IMR-90 (cell line): ENCODE measurements around the gene ZNF579. TPM values are rescaled to one million over a fixed set of nuclear protein-coding genes. Genes with fewer than 3 reads are reported as not detected.

ENCODE experiments used
- ATAC-seq: fragments of 200-7000 bp; cut with Tn5 transposase; 2 replicates; pipeline ENCODE4 v1.9.1; 2020; ENCODE audit warnings: low read depth, mild to moderate bottlenecking, moderate library complexity
- BruUV-seq: library from RNA; stranded (reverse); fragments of 400-500 nt; replicated peaks from 2 replicates; lab custom pipeline; 2021; lab: Mats Ljungman, UMichigan
- CTCF ChIA-PET: fragments of 300-600 bp; formaldehyde crosslinking; extraction: SDS; loops from one replicate; lab custom pipeline; 2021; ENCODE audit warnings: antibody characterized with exemption; lab: Yijun Ruan, JAX
- POLR2A ChIA-PET: fragments of 300-600 bp; sonication (Branson Sonifier 250); formaldehyde crosslinking; loops from one replicate; lab custom pipeline; 2022; ENCODE audit warnings: antibody characterized with exemption; ENCODE audit not compliant: unreplicated experiment; lab: Charles Lee
- DNase-seq: peaks from one replicate; pipeline ENCODE4 v3.0.0; 2013
- H2AFZ ChIP-seq: replicated peaks from 2 replicates; pipeline ENCODE3; 2013; ENCODE audit warnings: low read length, mild to moderate bottlenecking; ENCODE audit not compliant: poor library complexity
- H2AK5ac ChIP-seq: 2 replicates; pipeline ENCODE4 v1.6.1; 2013; ENCODE audit warnings: low read depth, low read length, inconsistent platforms
- H2AK9ac ChIP-seq: replicated peaks from 2 replicates; pipeline ENCODE3; 2013; ENCODE audit warnings: mild to moderate bottlenecking, low read depth, low read length, moderate library complexity; ENCODE audit not compliant: poor library complexity
- H2BK120ac ChIP-seq: 2 replicates; pipeline ENCODE4 v1.6.1; 2013; ENCODE audit warnings: low read depth, low read length, inconsistent platforms
- H2BK15ac ChIP-seq: 3 replicates; pipeline ENCODE4 v1.6.1; 2013; ENCODE audit warnings: low read depth, low read length, inconsistent platforms
- H2BK20ac ChIP-seq: 2 replicates; pipeline ENCODE4 v1.6.1; 2013; ENCODE audit warnings: low read depth, mild to moderate bottlenecking, inconsistent platforms, low read length, moderate library complexity
- H2BK5ac ChIP-seq: 2 replicates; pipeline ENCODE4 v1.6.1; 2013; ENCODE audit warnings: mild to moderate bottlenecking, low read depth, low read length, inconsistent platforms; ENCODE audit not compliant: poor library complexity, severe bottlenecking
- H3K14ac ChIP-seq: replicated peaks from 2 replicates; pipeline ENCODE4 v1.6.1; 2013; ENCODE audit warnings: low read depth, low read length, inconsistent platforms
- H3K18ac ChIP-seq: 2 replicates; pipeline ENCODE4 v1.6.1; 2013; ENCODE audit warnings: low read depth, low read length, control low read depth
- H3K23ac ChIP-seq: 2 replicates; pipeline ENCODE4 v1.6.1; 2013; ENCODE audit warnings: low read depth, low read length, inconsistent platforms
- H3K27ac ChIP-seq: 2 replicates; pipeline ENCODE4 v1.5.1; 2013; ENCODE audit warnings: mild to moderate bottlenecking, control low read depth, low read length; ENCODE audit not compliant: insufficient read depth
- H3K27me3 ChIP-seq: 2 replicates; pipeline ENCODE4 v1.6.1; 2013; ENCODE audit warnings: low read length; ENCODE audit not compliant: control insufficient read depth, insufficient read depth
- H3K36me3 ChIP-seq: 2 replicates; pipeline ENCODE4 v1.6.1; 2013; ENCODE audit warnings: low read length, mixed read lengths; ENCODE audit not compliant: control insufficient read depth, insufficient read depth
- H3K4ac ChIP-seq: 2 replicates; pipeline ENCODE4 v1.6.1; 2013; ENCODE audit warnings: low read depth, low read length, inconsistent platforms
- H3K4me1 ChIP-seq: 2 replicates; pipeline ENCODE4 v1.6.1; 2013; ENCODE audit warnings: low read length, mixed read lengths; ENCODE audit not compliant: control insufficient read depth, insufficient read depth
- H3K4me2 ChIP-seq: 2 replicates; pipeline ENCODE4 v1.6.1; 2013; ENCODE audit warnings: low read depth, mild to moderate bottlenecking, control low read depth, low read length, moderate library complexity
- H3K4me3 ChIP-seq: 2 replicates; pipeline ENCODE4 v1.5.1; 2013; ENCODE audit warnings: low read depth, mild to moderate bottlenecking, control low read depth, low read length, moderate library complexity; ENCODE audit not compliant: insufficient read depth
- H3K56ac ChIP-seq: 2 replicates; pipeline ENCODE4 v1.6.1; 2013; ENCODE audit warnings: low read length, inconsistent platforms; ENCODE audit not compliant: insufficient read depth; ENCODE audit errors: extremely low read depth
- H3K79me1 ChIP-seq, 2 experiments: 2 replicates each; pipeline ENCODE4 v1.6.1; 2013; ENCODE audit warnings: low read length in 2 of 2, inconsistent platforms in 1 of 2, low read depth in 1 of 2
- H3K9ac ChIP-seq: 2 replicates; pipeline ENCODE4 v1.6.1; 2013; ENCODE audit warnings: low read depth, low read length, control low read depth
- H3K9me1 ChIP-seq: 2 replicates; pipeline ENCODE4 v1.6.1; 2013; ENCODE audit warnings: low read length, inconsistent platforms; ENCODE audit not compliant: insufficient read depth
- H3K9me3 ChIP-seq: 2 replicates; pipeline ENCODE4 v1.6.1; 2013; ENCODE audit warnings: low read length; ENCODE audit not compliant: control insufficient read depth, insufficient read depth
- H4K20me1 ChIP-seq: 2 replicates; pipeline ENCODE4 v1.6.1; 2013; ENCODE audit warnings: low read length, inconsistent platforms; ENCODE audit not compliant: insufficient read depth
- H4K5ac ChIP-seq: 2 replicates; pipeline ENCODE4 v1.6.1; 2013; ENCODE audit warnings: mild to moderate bottlenecking, low read depth, low read length, control low read depth
- H4K8ac ChIP-seq, 2 experiments: 2 replicates each; pipeline ENCODE4 v1.6.1; 2013; ENCODE audit warnings: low read depth in 2 of 2, low read length in 2 of 2, control low read depth in 1 of 2, inconsistent platforms in 1 of 2
- H4K91ac ChIP-seq: 2 replicates; pipeline ENCODE4 v1.6.1; 2013; ENCODE audit warnings: low read depth, low read length, inconsistent platforms; ENCODE audit not compliant: insufficient read depth
- BHLHE40 ChIP-seq: fragments of 150-350 bp; IDR thresholded peaks from 2 replicates; pipeline ENCODE4 v1.6.1; 2016; ENCODE audit warnings: mild to moderate bottlenecking, low read depth, low read length
- CEBPB ChIP-seq: IDR thresholded peaks from 2 replicates; pipeline ENCODE4 v1.6.1; 2012; ENCODE audit warnings: low read depth, low read length, improper control_type of control experiment
- CHD1 ChIP-seq: IDR thresholded peaks from 2 replicates; pipeline ENCODE4 v1.6.1; 2012; ENCODE audit warnings: low read depth, low read length, improper control_type of control experiment
- CTCF ChIP-seq: conservative IDR thresholded peaks from 2 replicates; pipeline ENCODE4 v1.5.1; 2012; ENCODE audit warnings: mild to moderate bottlenecking, low read depth, low read length, improper control_type of control experiment
- MAFK ChIP-seq: IDR thresholded peaks from 2 replicates; pipeline ENCODE4 v1.6.1; 2012; ENCODE audit warnings: low read depth, low read length, improper control_type of control experiment
- NFE2L2 ChIP-seq: fragments of 150-350 bp; IDR thresholded peaks from 2 replicates; pipeline ENCODE4 v1.6.1; 2016; ENCODE audit warnings: low read depth, mild to moderate bottlenecking, low read length
- POLR2A ChIP-seq: IDR thresholded peaks from 2 replicates; pipeline ENCODE4 v1.6.1; 2012; ENCODE audit warnings: mild to moderate bottlenecking, low read depth, low read length
- RCOR1 ChIP-seq: IDR thresholded peaks from 2 replicates; pipeline ENCODE4 v1.6.1; 2012; ENCODE audit warnings: mild to moderate bottlenecking, low read length, improper control_type of control experiment; ENCODE audit not compliant: insufficient replicate concordance
- RFX5 ChIP-seq: IDR thresholded peaks from 2 replicates; pipeline ENCODE4 v1.8.0; 2012; ENCODE audit warnings: low read depth, mild to moderate bottlenecking, low read length, moderate library complexity
- WGBS, 2 experiments: methylation state at CpG; one replicate each; pipeline versions ENCODE4 v1.1.5 to v1.1.7; 2013; ENCODE audit warnings: missing lambda C conversion rate in 2 of 2; ENCODE audit not compliant: insufficient read length in 1 of 2; ENCODE audit errors: extremely low coverage in 2 of 2; 5-methylcytosine and 5-hydroxymethylcytosine counted together
- dilution Hi-C: fragments of 300-500 bp; cut with HindIII; formaldehyde crosslinking; loops from one replicate; pipeline ENCODE4 v1.14.3; 2018; ENCODE audit warnings: low sequenced_read_pairs; ENCODE audit not compliant: unreplicated experiment
- in situ Hi-C: fragments of 300-500 bp; cut with MboI; formaldehyde crosslinking; loops from 3 replicates; pipeline ENCODE4 v1.14.3; 2019; ENCODE audit warnings: low sequenced_read_pairs, inconsistent platforms, mixed read lengths
- intact Hi-C: fragments of 100-400 bp; cut with micrococcal nuclease; formaldehyde crosslinking; loops from 2 replicates; pipeline ENCODE4 v1.10.0; 2022
- polyA plus RNA-seq, 3 experiments: library from polyadenylated mRNA; depleted of rRNA; stranded (reverse); fragments of >200 nt; gene quantifications; 2 replicates each; pipeline ENCODE4 v1.2.3, GENCODE V29; 2012; ENCODE audit warnings: low replicate concordance in 1 of 3
- total RNA-seq: library from RNA; depleted of rRNA; stranded (reverse); fragments of >200 nt; gene quantifications from 2 replicates; pipeline ENCODE4 v1.2.3, GENCODE V29; 2012
- TF ChIP-seq, protein P1 (sequence below): fragments of 150-350 bp; IDR thresholded peaks from 2 replicates; pipeline ENCODE4 v1.6.1; 2016; ENCODE audit warnings: low read depth, mild to moderate bottlenecking, low read length, moderate library complexity, borderline replicate concordance

The ZNF579 gene
- total and polyA plus RNA-seq, 2 of the 4 experiments (the other 2 are of a cell fraction), result 0.54 to 9.0 TPM

DNA sequence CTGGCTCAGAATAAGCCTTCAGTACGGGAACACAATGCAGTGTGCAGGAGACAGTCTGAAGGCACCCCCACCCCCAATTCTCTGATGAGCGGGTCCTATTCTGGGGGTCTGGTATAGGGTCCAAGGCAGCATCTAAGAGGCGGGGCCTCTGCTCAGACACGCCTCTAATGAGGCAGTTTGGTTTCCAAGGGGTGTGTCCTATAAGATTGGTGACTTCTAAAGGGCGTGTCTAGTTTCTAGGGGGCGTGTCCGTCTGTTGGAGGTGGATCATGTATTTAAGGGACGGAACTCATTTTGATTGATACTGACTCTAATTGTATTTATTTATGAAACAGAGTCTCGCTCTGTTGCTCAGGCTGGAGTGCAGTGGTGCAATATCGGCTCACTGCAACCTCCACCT, 10.0 kb upstream of the ZNF579 start:
- no peak overlapping the region for H3K4me3 ChIP-seq
- no peak overlapping the region for H3K18ac ChIP-seq
- H3K9me3 ChIP-seq, result no peaks in the 10 kb centered on the region
- no peaks in the 10 kb centered on the region for H4K20me1 ChIP-seq
- no peaks in the 10 kb centered on the region for H3K27me3 ChIP-seq
- H3K4me2 ChIP-seq, result no peak overlapping the region
- ATAC-seq (no peak), DNase-seq (no peak)
- no peak overlapping the region for H2BK5ac ChIP-seq
- peaks cover 8% of the 10 kb centered on the region for H3K4me1 ChIP-seq
- H2AK9ac ChIP-seq, result peak overlapping the region; percentile 28
- in situ Hi-C loops, result no loop called here
- no peak overlapping the region for H3K14ac ChIP-seq
- H3K27ac ChIP-seq, result no peak overlapping the region
- H2BK15ac ChIP-seq, result no peak overlapping the region
- H3K9me1 ChIP-seq, result peaks cover 3% of the 10 kb centered on the region
- no peak overlapping the region for H2AFZ ChIP-seq
- H3K56ac ChIP-seq, result no peak overlapping the region
- TF ChIP-seq CHD1 (no peak), BHLHE40 (no peak), POLR2A (no peak), RFX5 (no peak), NFE2L2 (no peak), CTCF (no peak), CEBPB (no peak), RCOR1 (no peak), MAFK (no peak)
- TF ChIP-seq, protein P1, sequence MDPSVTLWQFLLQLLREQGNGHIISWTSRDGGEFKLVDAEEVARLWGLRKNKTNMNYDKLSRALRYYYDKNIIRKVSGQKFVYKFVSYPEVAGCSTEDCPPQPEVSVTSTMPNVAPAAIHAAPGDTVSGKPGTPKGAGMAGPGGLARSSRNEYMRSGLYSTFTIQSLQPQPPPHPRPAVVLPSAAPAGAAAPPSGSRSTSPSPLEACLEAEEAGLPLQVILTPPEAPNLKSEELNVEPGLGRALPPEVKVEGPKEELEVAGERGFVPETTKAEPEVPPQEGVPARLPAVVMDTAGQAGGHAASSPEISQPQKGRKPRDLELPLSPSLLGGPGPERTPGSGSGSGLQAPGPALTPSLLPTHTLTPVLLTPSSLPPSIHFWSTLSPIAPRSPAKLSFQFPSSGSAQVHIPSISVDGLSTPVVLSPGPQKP, result no peak
- H3K23ac ChIP-seq, result no peak overlapping the region
- H4K5ac ChIP-seq, result no peak overlapping the region
- peaks cover 30% of the 10 kb centered on the region for H3K36me3 ChIP-seq
- no peak overlapping the region for H4K8ac ChIP-seq
- ChIA-PET POLR2A (no interaction called here), CTCF (no interaction called here)
- peaks cover 0 to under 1% of the 10 kb centered on the region in 2 experiments; a peak in 1 of 4 replicates for H3K79me1 ChIP-seq
- dilution Hi-C loops, result no loop called here
- no peak overlapping the region for H3K9ac ChIP-seq
- 83% methylated on average over 1 of the region's 10 CpGs; no CpG with 5 or more reads in 1 of the 2 experiments for WGBS, 2 experiments
- no peak overlapping the region for H2BK120ac ChIP-seq
- intact Hi-C loops, result no loop called here
- no peak overlapping the region for H3K4ac ChIP-seq
- H2AK5ac ChIP-seq, result no peak overlapping the region
- BruUV-seq, result no TSS peak
- no peak overlapping the region for H2BK20ac ChIP-seq
- no peak overlapping the region for H4K91ac ChIP-seq
